NCI-H748 treated with DMSO at 0.1 percent for 48 hours (cell line): ENCODE data around the gene EIF3F.
A peak's percentile ranks its signal among the peaks of the same experiment; 100 is the strongest.

Experiments
- DNase-seq: peaks from one replicate; lab custom pipeline; 2025; lab: John Stamatoyannopoulos, UW

Gene EIF3F

DNA sequence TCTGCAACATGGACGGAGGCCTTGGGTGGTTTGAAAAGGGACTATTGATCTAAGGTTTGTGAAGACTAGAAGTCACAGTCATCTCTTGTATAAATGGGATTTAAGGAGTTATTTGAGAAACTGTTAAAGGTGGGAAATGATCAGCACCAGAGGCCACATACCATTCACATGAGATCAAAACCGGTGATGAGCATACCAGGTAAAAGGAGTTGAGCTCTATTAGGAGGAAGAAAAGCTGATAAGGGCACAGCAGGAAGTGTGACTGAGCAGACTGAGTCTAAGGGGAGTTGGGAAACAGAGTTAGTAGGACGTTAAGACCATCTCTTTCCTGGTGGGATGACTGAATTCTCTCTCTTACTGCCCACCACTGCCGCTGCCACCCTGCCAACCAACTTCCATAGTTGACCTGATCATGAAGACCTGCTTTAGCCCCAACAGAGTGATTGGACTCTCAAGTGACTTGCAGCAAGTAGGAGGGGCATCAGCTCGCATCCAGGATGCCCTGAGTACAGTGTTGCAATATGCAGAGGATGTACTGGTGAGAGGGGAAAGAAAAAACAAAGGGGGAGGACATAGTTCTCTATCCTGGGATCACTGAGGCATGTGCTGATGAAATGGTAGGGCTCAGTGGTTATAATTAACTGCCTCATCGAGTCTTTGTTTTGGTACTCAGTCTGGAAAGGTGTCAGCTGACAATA, 7.6 kb downstream of the EIF3F start:
- DNase-seq = no peak

DNA sequence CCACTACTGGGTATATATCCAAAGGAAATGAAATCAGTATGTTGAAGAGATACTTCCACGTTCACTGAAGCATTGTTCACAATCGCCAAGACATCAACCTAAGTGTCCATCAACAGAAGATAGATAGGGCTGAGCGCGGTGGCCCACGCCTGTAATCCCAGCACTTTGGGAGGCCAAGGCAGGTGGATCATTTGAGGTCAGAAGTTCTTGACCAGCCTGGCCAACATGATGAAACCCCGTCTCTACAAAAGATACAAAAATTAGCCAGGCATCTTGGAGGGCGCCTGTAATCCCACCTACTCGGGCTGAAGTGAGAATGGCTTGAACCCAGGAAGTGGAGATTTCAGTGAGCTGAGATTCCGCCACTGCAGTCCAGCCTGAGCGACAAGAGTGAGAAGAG, 12.7 kb downstream of the EIF3F start:
- no peak for DNase-seq

DNA sequence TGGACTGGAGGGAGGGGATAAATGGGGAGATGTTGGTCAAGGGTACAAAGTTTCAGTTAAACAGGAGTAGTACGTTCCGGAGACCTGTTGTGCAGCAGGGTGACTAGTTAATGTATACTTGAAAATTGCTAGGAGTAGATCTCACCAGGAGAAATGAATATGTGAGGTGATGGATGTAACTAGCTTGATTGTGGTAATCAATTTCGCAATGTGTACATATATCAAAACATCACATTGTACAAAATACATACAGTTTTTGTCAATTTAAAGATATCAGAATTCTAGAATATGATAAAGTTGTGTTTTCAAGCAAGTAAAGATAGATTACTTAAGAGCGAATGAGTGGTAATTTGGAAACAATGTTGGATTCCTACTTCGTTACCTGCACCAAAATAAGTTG, 13.3 kb downstream of the EIF3F start:
- DNase-seq = no peak

DNA sequence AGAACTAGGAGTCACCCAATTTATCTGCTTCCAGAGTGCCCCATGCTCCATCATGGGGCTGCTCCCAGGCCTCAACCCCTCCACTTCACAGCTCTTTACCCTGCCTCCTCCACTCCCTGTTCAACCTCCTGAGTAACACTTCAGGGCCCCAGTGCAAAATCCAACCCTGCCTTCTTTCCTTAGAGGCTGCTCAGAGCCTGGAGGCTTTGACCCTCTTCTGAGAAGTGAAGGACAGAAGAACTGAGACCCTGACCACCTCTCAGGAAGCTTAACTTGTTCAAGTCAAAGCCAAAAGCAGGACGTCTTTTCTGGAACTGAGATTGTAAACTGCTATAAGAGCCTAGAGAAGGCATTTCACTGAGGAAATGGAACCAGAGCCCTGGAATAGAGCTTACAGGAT, 15.5 kb downstream of the EIF3F start:
- DNase-seq = no peak

DNA sequence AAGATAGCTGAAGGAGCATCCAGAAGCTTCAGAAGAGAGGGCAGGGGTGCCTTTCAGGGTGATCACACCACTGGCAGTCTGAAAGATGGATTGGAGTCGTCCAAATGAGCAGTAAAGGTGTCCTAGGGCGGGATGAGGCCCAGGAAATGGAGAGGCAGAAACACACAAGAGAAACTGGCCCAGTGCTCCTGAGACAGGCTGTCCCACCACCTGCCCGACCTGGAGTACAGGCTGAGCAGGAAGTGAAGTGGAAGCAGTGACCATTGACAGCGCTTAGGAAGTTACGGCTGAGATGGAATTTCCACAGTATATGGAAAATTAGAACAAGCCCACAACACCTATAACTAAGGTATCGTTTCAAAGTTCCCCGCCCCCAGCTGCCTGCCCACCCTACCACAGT, 16.1 kb downstream of the EIF3F start:
- no peak for DNase-seq

DNA sequence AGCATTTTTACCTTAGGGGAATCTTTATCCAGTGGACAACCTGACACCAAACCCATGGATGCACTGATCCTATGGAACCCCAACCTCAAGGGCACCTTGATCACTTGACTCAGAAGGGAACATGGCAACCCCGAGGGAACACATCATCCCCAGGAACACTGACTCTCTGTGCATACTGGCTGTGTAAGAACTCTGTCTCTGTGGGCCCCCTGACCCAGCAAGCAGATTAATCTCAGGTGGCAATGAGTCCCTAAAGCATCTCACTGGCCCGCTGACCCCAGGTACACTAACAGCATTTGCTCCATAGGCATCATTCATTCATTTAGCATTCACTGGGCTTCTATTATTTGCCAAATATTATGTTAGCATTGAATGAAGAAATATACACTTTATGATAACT, 16.9 kb downstream of the EIF3F start:
- no peak for DNase-seq

DNA sequence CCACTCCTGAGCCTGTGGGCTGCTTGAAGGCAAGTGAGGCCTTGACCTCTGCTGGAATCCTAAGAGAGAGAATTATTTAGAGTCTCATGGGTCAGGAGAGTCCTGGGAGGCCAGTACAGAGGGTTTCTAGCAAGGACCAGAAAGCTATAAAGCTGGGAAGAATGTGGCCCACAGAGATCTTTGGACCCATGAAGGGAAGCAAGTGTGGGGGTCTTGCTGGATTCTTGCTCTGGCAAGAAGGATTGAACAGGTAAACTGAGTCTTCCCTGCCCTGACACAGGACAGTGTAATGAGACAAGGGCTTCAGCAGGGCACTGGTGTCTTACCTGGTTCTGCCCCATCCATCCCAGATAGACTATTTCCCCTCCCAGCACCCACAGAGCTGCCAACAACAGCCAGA, 18.4 kb downstream of the EIF3F start:
- DNase-seq = no peak

DNA sequence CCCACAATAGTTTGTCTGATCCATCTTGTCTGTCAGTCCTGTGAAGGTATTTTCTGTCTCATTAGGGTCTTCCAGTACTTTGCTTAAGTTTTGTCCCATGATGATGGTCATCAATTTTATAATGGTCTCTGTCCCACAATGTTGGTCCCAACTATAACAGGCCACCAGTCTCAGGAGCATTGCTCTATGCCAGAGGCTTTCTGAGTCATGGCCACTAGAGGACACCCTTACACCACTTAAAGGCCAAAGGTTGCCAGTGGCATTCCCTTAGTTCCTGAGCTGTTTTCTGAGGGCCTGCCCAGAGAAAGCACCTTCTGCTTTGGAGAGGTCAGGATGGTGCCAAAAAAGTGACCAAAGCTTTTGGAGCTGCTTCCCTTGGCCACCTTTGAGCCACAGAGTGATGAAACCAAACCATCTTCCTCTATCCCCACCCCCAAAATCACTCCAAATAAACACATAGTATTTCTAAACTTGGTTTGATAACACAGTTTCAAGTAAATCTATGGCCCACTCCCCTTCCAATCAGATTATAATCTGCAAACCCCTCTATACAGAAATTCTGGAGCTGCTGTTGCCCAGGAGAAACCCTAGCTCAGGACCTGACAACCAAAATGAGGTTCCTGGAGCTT, 19.3 kb downstream of the EIF3F start:
- peak; percentile 29 for DNase-seq

DNA sequence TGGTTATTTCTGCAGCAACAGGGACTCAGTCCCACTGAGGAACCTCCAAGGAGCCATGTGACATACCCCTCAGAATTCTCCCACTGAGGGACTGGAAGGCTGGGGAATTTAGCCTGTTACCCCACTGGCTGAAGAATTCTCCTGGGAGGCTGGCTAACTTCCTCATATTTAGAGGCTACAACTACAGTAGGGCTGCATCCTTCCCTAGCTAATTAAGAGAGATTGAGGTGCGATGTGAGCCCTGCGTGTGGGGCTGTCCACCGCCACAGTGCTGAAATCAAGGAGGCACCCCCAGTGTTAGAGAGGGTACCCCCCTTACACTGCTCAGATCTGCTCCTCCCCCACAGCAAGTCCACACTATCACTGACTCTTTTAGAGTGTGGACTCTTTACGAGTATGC, 21.1 kb downstream of the EIF3F start:
- DNase-seq = no peak

DNA sequence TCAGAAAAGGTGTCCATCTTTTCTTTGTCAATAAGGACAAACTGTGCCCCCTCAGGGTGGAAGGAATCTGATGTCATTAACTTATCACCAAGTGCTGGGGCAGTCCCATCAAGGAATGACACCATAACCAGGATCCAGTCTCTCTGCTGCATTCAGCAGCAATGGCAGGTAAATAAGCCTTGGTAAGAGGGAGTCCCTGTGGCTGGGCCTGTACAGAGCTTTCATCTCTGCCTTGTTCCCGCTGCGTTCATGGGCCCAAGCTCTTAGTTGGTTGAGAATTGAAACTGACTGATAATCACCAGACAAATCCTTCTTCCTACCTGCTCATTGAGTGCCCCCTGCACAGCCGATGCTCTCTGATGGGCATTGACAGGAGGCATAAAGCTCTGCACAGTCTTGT, 22.7 kb downstream of the EIF3F start:
- DNase-seq = no peak

DNA sequence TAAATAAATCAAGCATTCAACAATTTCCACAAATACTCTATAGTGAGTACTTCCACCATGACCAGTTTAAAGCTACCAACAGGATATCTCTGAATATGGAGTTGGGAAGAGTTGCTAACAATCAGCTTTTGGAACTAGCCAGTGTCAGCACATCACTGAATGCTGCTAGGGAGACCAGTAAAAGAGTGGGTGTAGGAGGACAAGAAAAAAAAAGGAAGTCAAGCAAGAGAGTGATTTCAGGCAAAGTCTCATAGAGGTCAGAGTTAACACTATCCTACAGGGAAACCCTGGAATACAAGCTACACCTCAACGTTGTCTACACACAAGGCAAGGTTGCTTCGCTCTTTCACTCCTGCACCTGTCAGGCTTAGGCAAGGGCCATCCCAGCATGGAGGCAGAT, 24.2 kb downstream of the EIF3F start:
- DNase-seq = no peak

DNA sequence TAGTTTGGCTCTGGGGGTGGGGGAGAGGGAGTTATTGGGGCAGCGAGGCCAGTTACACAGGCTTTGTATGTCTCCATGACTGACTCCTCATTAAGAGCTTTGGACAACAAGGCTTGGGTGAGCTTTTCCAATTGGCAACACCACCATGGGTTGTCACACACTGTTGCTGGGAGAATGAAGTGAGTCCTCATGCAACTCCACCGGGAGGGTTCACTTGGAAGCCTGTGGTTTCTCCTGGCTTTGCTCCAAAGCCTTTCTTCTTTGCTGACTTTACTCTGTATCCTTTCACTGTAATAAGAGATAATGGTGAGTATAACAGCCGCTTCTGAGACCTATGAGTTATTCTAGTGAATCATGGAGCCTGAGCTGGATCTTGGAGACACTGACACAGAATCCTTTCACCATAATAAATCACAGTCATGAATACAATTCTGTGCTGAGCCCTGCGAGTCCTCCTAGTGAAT, 24.9 kb downstream of the EIF3F start:
- DNase-seq = no peak

DNA sequence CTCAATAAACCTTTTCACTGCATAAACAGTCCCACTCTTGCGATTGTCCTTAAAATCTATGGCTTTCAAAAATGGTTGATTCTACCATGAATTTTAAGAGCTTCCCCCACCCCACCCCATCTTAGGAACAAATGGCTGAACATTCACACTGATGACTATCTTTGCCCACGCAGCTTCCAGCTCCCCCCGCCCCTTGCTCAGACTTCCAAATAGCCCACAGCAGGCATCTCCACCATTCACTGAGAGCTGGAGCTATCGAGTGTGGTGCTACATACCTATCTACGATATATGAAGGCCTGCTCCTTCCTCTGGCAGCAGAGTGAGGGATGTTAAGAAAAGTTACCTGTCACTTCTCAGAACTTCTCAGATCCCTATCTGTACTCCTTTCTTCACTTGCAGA, 26.7 kb downstream of the EIF3F start:
- DNase-seq = no peak

DNA sequence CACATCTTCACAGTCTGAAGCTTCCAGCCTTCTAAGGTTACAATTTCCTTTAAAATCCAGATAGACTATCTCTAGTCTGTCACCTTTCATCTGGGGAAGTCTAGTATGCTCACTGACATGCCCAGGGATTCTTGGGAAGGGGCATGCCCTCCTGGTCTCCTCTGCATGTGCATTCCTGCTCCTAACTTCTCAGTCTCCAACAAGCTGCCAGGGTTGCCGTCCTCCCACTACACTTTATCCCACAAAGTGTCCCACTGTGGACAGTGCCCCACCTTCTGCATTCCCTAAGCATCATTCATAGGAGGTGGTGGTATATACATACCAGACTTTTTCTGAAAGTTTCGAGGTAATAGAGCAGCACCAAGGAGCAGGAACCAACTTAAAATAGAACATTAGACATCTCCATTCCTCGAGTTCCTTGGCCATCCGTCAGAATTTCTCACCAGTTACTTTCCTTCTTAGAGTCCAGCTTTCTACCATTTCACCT, 28.7 kb downstream of the EIF3F start:
- DNase-seq = no peak

DNA sequence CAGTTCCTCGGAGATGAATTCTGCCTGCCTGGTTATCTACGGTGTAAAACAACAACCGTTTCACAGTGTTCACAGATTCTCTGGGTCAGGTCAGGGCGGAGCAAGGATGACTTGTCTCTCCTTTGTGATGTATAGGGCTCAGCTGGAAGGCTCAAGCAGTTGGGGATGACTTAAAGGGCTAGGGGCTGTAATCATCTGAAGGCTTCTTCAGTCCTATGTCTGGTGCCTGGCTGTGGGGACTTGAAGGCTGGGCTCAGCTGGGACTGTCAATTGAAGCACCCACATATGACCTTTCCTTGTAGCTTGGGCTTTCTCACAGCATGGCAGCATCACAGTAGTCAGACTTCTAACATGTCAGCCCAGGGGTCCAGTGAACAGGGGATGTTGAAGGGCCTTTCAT, 29.3 kb downstream of the EIF3F start:
- no peak for DNase-seq

DNA sequence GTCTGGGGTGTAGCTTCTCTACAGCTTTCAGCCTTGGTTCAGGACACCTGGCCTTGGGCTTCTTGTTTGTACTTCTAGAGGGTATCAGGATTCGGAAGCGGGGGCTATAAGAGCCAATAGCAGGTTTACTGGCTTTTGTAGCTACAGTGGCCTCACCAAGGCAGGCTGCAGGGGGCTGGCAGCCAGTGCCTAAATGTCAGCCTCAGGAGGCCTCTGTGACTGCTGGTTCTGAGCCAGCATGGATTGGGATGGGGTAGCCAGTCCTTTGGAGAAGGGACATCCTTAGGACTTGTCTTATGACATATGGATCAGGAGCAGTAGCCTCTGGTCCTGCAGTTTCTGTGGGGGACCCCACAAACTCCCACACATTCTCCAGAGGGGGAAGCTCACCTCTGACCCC, 29.9 kb downstream of the EIF3F start:
- DNase-seq = no peak

DNA sequence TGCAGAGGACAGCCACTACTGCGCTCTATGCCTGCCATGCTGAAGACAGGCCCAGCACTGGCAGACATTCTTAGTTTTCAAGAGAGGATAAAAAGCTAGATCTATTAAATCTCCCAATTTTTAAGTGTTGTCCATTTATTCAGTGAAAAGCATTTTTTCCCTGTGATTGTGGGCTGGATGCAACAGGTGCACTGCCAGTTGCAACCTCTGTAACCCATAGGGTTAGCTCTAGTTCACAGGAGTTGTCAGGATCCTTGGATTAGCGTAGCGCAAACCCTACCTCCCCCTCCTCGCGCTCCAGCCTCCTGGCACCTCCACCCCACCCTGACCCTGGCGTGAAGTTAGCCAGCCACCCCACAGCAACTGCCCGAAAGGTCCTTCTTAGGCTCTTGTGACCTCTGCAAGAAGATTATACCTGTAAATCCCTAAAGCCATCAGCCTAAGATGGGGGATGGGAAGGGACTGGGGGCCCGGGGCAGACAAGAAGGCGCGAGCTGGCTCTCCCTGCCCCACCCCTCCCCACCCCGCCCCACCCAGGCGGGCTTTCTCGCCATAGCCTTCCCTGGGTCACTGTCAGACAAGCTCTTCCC, 30.9 kb downstream of the EIF3F start:
- no peak for DNase-seq

DNA sequence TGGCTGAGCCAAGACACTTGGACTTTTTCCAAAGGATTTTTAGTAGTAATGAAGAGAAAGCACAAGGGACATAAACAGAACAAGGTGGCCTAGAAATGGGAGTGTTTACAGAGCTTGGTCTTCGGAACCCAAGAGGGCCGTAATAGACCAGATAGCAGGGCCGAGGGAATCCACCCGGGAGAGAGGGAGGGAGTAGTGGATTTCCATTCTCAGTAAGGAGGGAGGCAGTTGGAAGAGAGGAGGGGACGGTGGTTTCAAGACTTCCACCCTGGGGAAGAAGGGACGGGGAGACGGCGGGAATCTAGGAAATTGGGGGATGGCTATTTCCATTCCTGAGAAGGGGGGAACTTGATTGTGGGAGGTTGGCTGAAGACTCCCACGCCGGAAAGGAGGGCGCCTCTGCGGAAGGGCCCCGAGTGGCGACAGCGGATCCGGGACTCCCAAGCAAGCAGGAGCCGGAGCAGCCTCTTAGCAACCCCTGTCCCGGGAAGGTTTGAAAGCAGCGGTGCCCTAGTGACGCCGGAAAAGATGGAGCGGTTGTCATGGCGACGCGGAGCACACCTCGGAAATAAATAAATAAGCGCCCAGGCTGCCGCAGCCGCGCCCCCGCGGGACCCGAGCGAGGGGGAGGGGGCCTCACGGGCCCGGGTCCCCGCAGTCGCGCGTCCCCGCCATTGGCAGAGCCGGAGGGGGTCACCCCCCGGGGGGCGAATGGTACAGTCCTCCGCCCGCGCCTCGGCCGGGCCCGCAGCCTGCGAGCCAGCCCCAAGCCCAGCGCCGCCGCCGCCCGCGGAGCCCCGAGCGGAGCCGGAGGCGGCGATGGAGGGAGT, 31.6 kb downstream of the EIF3F start:
- peak; percentile 67 for DNase-seq

DNA sequence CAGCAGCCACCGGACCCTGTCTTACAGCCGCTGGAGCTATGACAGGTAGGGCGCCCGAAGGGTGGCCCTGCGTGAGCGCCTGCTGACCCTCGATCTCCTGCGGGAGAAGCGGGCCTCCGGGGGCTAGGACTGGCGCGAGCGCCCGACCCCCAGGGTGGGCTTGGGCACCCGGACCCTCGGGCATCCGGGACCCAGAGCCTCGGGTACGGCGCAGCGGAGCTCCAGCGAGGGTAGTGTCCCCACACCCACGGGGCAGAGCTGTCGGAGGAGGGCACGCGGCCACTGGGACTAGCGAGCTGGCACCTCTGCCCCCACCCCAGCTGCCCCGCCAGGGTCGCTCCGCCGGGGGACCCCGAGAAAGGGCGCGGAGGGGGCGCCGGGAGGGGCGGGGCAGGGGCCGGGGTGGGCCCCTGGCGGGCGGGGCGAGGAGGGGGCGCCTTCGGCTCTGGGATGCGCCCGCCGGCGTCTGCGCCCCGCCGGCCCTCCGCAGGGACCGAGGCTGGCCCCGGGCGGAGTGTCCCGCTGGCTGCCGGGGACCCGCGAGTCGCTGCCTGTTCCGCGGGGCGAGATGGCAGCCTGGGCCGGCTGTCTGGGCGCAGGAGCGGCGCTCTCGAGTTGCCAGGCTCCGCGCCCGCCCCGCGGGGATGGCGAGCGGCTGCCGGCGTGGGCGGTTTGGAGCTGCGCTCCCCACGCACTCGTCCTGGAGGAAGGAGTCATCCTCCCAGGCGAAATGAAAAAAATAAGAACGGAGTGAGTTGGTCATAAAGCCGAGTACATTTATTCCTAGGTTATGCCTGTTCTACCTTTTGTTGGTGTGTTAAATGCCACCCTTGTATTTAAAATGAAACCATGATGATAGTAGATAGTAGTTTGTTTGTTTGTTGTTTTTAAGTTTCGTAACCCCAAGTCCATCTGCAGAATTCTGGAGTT, 32.4 kb downstream of the EIF3F start:
- DNase-seq = no peak

DNA sequence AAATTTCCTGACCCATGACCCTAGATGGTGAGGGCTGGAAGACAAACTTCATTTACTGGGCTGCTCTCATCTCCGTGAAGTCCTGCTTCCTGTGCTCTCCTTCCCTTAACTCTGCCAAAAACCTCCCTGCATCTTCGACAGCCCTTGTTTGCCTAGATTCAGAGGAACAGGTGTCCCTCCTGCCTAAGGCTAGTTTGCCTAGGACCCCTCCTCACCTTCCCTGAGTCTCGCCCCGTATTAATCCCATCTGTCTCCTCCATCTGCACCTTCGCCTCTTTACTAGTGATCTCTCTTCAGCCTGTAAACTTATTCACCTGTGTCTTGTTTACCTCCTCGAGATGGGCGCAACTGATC, 33.1 kb downstream of the EIF3F start:
- DNase-seq = no peak

DNA sequence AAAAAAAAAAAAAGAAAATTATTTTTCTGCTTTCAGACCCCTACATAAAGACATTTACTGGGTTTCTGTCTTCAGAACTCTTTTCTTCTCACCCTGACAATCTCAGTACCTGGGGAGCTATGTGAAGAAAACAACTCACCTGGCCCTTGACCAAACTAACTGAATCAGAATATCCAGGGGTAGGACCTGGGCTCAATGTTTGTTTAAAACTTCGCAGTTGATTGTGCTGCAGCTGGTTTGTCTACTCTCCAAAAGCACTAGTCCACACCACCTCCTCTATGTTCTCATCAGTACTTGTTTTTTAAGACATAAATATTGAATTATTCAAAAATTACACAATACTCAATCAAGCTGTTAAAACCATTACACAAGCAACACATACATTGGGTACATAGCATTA, 34.8 kb downstream of the EIF3F start:
- DNase-seq = no peak

DNA sequence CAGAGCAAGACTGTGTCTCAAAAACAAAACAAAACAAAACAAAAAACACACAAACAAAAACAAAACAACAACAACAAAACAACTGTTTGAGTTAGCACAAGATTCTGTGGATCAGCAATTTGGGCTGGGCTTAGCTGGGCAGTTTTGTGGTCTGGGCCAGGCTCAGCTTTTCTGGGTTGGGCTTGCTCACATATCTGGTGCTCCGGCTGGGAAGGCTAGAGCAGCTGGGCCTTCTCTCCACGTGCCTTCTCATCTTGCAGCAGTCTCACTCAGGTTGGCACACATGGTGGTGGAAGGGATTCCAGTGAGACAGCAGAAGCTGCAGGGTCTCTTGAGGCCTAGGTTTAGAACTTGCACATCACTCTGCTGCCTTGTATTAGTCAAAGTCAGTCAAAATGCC, 35.7 kb downstream of the EIF3F start:
- no peak for DNase-seq
